Cardiac septum (tissue), 1 donor: ENCODE results near the gene HES5. TPM values are rescaled to one million over a fixed set of nuclear protein-coding genes. Genes with fewer than 3 reads are reported as not detected.

Experiments used
- DNase-seq: peaks from one replicate; pipeline ENCODE4 v3.0.0-alpha.2; 2020; ENCODE audit warnings: low spot score
- intact Hi-C: fragments of 100-400 bp; cut with DNase I; formaldehyde crosslinking; loops from one replicate; pipeline ENCODE4 v1.14.0; 2022
- total RNA-seq: library from RNA; stranded (reverse); fragmentation: NEBNext Ultra II Directional; extraction: Animal tissue kit (Norgen Biotek cat#: 25700); gene quantifications from one replicate; pipeline ENCODE4 v1.2.1, GENCODE V29; 2021
- donor health status: DM: no; HTN: no; CAD: no.

Gene HES5
- total RNA-seq, 1 donor from 2014 or later: 2.0 TPM

DNA sequence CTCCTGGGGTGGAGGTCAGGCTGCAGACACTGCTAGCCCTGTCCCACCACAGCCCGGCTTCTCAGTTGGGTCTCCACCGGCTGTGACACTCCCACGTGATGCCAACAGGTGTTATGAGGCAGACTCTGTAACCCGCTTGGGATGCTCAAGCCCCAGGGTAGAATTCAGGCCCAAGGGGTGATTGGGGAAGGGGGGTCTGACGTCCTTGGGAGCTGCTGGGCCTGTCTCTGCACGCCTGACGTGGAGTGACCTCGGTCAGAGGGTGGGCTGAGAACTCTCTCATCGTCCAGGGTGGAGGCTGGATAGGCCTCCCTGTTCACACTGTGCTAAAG, 7.7 kb upstream of the HES5 start:
- intact Hi-C loops: no loop called here
- no peak for DNase-seq

DNA sequence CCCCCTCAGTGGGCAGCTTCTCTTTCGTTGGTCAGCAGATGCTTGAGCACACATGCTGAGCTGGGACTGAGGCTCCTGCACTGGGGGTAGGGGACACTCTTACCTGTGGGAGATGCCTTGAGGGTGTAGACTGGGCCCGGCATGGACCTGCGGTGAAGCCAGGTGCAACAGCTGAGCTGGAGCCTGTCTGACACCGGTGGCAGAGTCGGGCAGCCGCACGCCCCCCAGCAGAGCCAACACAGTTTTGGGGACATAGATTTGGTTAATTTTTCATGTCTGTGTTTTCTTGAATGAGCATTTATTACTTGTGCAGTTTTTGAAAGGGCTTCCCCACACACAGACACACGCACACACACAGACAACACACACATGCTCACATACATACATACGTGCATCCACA, 5.9 kb upstream of the HES5 start:
- intact Hi-C loops: no loop called here
- no peak for DNase-seq

- DNase-seq: no peak
- intact Hi-C loops: no loop called here
Measured at GRCh38 chr1:2535455-2535854, 5.4 kb upstream of the HES5 start.

DNA sequence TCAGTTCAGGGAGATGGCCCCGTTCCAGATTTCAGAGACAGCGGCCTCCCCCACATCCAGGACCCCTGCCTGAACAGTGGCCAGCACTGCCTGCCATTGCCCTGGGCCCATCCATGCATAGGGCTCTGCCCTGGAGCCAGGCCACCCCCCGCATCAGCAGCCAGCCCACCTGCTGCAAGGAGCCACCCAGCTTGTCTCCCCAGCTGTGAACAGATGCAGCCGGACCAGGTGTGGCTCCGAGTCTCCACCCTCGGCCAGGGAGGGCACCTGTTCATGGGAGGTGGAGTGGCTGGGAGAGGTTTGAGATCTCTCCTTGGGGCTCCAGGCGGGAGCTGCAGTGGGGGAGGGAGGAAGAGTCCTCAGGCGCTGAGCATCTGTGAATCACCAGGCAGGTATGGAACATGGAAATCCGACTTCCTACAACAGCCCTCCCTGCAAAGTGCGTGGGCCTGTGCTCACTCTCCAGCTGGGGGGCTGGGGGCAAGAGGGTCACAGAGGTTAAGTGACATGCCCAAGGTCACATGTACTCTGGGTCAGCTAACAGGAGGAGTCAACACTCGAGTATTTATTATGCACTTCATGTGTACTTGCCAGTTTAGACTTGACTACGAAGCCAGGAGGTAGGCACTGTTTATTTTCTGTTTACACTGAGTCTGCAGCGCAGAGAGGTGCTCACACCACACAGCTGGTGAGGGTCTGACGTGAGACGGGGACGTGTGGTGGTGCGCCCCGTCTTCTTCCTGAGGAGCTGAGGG, 4.8 kb upstream of the HES5 start:
- no peak for DNase-seq
- intact Hi-C loops: no loop called here

DNA sequence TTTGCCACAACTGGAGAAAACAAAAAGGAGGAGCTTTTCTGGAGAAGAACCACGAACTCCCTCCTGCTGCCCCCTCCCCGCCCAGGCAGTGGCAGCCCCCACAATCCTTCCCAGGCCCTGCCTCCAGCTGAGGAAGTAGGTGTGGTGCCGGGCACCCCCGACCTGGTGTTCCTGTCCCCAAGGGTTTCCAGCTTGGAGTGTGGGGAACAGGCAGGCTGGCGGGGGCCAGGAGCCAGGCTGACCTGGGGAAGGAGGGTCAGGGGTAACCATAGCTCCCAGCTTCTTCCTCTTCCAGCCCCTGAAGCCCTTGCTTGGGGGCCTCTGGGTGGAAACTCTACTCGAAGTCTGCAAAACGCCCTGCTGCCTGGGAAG, 4.2 kb upstream of the HES5 start:
- intact Hi-C loops: no loop called here
- DNase-seq: no peak

GRCh38 chr1:2533365-2533764, 3.3 kb upstream of the HES5 start:
- intact Hi-C loops: no loop called here
- no peak for DNase-seq

- no peak for DNase-seq
- intact Hi-C loops: no loop called here
Measured at GRCh38 chr1:2532485-2533160, 2.6 kb upstream of the HES5 start.

GRCh38 chr1:2530513-2531361, 674 bp upstream of the HES5 start:
- intact Hi-C loops: loop anchor here (1.0 kb wide), 1 partner anchor 17 kb away; no protein-coding TSS in a partner anchor
- DNase-seq: no peak

GRCh38 chr1:2528966-2529783, 888 bp downstream of the HES5 start:
- intact Hi-C loops: loop anchor here (5.0 to 10.0 kb wide), 3 partner anchors 58 to 214 kb away; partner anchors contain the start of gene PRXL2B
- no peak for DNase-seq

DNA sequence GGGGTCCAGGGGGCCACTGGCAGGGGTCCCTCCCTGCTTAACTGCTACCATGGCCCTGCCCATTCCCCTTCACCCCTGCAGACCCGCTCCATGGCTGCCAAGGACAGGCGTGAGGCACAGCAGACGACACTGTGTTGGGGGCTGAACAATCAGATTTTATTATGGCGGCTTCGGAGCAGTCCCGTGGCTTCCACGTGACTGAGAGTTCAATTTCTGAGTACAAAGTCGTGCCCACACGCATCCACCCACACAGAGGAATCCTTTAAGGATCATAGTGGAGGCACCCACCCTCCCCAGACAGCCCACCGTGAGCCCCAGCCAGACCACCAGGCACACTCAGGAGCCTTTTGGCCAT, 1.5 kb downstream of the HES5 start:
- intact Hi-C loops: loop anchor here (5.0 to 10.0 kb wide), 3 partner anchors 59 to 214 kb away; partner anchors contain the start of gene PRXL2B

DNA sequence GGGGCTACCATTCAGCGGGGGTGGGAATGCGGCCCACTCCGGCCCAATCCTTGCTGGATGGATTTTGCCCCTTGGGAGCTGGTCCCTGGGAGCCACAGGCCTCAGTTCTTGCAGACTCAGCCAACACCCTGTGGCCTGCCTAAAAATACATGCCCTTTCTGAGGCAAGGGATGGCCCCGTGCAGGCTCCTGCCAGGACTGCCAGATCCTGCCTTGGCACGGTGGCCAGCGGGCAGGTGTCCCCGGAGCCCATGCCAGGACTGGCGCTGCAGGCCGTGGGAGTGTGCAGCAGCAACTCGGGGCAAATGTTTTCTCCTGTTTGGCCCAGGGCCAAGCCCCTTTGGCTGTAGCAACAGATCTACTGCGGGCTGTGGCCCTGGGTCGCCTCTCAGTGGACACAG, 2.0 kb downstream of the HES5 start:
- peak; percentile 85 for DNase-seq
- intact Hi-C loops: loop anchor here (5.0 to 10.0 kb wide), 3 partner anchors 59 to 213 kb away; partner anchors contain the start of gene PRXL2B

More for the DNA sequence above, 1.5 kb downstream of the HES5 start:
- DNase-seq: no peak

GRCh38 chr1:2527556-2527860, 2.6 kb downstream of the HES5 start:
- no peak for DNase-seq
- intact Hi-C loops: loop anchor here (1.0 to 10.0 kb wide), 4 partner anchors 60 to 213 kb away; partner anchors contain the start of genes PEX10 and PRXL2B

DNA sequence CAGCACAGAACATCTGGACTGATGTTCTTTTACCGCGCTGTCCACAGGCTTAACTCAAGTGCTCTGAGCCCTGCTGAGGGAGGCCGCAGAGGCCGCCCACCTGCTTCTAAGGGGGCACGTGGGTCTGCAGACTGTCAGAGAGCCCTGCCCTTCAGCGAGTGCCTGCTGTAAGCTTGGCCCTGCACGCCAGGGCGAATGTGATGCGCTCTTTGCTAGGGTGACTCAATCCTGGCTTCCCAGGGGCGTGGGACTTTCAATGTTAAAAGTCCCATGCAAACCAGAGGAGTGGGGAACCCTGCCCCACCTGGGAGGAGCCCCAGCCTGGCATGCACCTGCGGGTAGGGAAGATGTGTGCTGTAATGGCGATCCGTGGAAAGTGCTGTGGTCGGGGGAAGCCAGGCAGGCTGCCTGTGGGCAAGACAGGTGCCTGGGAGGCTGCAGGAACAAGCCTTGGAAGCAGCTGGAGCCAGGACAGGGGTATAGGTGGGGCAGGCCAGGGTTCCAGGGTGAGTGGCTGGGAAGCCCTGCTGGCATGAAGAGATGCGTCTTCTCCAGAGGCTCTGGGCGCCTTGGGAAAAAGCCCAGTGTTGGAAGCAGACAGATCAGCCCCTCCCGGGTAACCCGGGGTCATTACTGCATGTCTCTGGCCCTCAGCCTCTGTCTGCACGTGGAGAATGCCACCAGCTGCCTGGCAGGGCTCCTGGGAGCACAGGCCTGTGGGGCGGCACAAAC, 3.1 kb downstream of the HES5 start:
- DNase-seq: no peak
- intact Hi-C loops: loop anchor here (1.0 to 10.0 kb wide), 4 partner anchors 60 to 212 kb away; partner anchors contain the start of genes PEX10 and PRXL2B

- intact Hi-C loops: loop anchor here (5.0 to 10.0 kb wide), 3 partner anchors 61 to 211 kb away; partner anchors contain the start of gene PRXL2B
Measured at GRCh38 chr1:2525920-2526823, 3.9 kb downstream of the HES5 start, which contains the start of gene PANK4. Gene PANK4 (minus strand): TSS chr1:2526596. CDS start chr1:2526587, 9 bp downstream.

DNA sequence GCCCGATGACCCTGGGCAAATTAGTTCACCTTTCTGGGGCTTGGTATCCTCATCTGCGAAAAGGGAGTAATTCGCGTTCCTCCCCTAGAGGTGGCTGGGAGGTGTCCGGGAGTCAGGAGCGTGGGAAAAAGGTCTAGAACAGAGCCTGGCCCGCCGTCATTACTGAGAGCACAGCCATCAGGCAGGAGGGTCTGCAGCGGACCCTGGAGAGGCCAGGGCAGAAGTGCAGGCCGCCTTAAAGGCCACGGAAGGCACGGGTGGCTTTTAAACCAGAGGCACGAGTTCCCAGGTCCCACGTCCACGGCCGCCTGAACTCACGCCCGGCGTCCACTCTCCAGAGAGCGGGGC, 4.5 kb downstream of the HES5 start:
- intact Hi-C loops: loop anchor here (5.0 to 10.0 kb wide), 3 partner anchors 62 to 211 kb away; partner anchors contain the start of gene PRXL2B
- DNase-seq: no peak

More at GRCh38 chr1:2525920-2526823, 3.9 kb downstream of the HES5 start, which contains the start of gene PANK4:
- DNase-seq: peak; percentile 95

GRCh38 chr1:2523891-2524609, 6.0 kb downstream of the HES5 start:
- no peak for DNase-seq
- intact Hi-C loops: loop anchor here (10.0 kb wide), 2 partner anchors 121 to 209 kb away; no protein-coding TSS in a partner anchor
